Measurements from ENCODE around the gene POMT1.
"Not testable (repeated sequence)": the region's sequence is repeated elsewhere in the genome, so short reads cannot be mapped to it uniquely, and the experiment has no call there.

POMT1 gene

GRCh38 chr9:131495785-131496184, 6.9 kb upstream of the POMT1 start:
- Mint-ChIP-seq H3K9me3 (no peaks in the 10 kb centered on the region), H3K27ac (peak overlapping the region; percentile 38), H3K36me3 (peaks cover 26% of the 10 kb centered on the region), H3K4me1 (peaks cover 2% of the 10 kb centered on the region), H3K27me3 (no peaks in the 10 kb centered on the region), H3K4me3 (no peak overlapping the region)
- ATAC-seq (ENCODE audit: low read depth) (no peak), DNase-seq (ENCODE audit: low spot score in 2 of 2) (no peak)

- Mint-ChIP-seq H3K36me3 (peaks cover 20% of the 10 kb centered on the region), H3K27ac (peak overlapping the region; percentile 73), H3K4me3 (no peak overlapping the region), H3K4me1 (peaks cover 6% of the 10 kb centered on the region), H3K27me3 (no peaks in the 10 kb centered on the region), H3K9me3 (no peaks in the 10 kb centered on the region)
- DNase-seq (ENCODE audit: low spot score in 2 of 2) (no peak), ATAC-seq (ENCODE audit: low read depth) (no peak)
Measured at GRCh38 chr9:131496844-131497405, 5.8 kb upstream of the POMT1 start.

GRCh38 chr9:131499254-131499767, 3.4 kb upstream of the POMT1 start:
- DNase-seq (ENCODE audit: low spot score in 2 of 2) (no peak), ATAC-seq (ENCODE audit: low read depth) (no peak)
- Mint-ChIP-seq H3K27me3 (no peaks in the 10 kb centered on the region), H3K36me3 (peaks cover 10% of the 10 kb centered on the region), H3K9me3 (no peaks in the 10 kb centered on the region), H3K4me3 (no peak overlapping the region), H3K4me1 (peaks cover 19% of the 10 kb centered on the region), H3K27ac (peak overlapping the region; percentile 8)

- H3K27me3 Mint-ChIP-seq, result no peaks in the 10 kb centered on the region
- no peak overlapping the region for H3K4me3 Mint-ChIP-seq
- DNase-seq (ENCODE audit: low spot score in 2 of 2) (no peak), ATAC-seq (ENCODE audit: low read depth) (no peak)
- peaks cover 21% of the 10 kb centered on the region for H3K4me1 Mint-ChIP-seq
- H3K9me3 Mint-ChIP-seq, result no peaks in the 10 kb centered on the region
- no peak overlapping the region for H3K27ac Mint-ChIP-seq
- H3K36me3 Mint-ChIP-seq, result peaks cover 6% of the 10 kb centered on the region
Measured at GRCh38 chr9:131500377-131500776, 2.3 kb upstream of the POMT1 start.

GRCh38 chr9:131500939-131501541, 1.7 kb upstream of the POMT1 start:
- Mint-ChIP-seq H3K4me3 (peak overlapping the region; percentile 77), H3K36me3 (peaks cover 2% of the 10 kb centered on the region), H3K4me1 (peaks cover 21% of the 10 kb centered on the region), H3K9me3 (no peaks in the 10 kb centered on the region), H3K27ac (no peak overlapping the region), H3K27me3 (no peaks in the 10 kb centered on the region)
- ATAC-seq (ENCODE audit: low read depth) (no peak), DNase-seq (ENCODE audit: low spot score in 2 of 2) (no peak)

- H3K36me3 Mint-ChIP-seq, result peaks cover 2% of the 10 kb centered on the region
- no peaks in the 10 kb centered on the region for H3K9me3 Mint-ChIP-seq
- peak in 1 of 2 donors; percentile 15 for DNase-seq (ENCODE audit: low spot score in 2 of 2)
- peak overlapping the region; percentile 96 for H3K4me3 Mint-ChIP-seq
- H3K4me1 Mint-ChIP-seq, result peaks cover 21% of the 10 kb centered on the region
- ATAC-seq (ENCODE audit: low read depth), result peak; percentile 24
- H3K27ac Mint-ChIP-seq, result peak overlapping the region; percentile 62
- no peaks in the 10 kb centered on the region for H3K27me3 Mint-ChIP-seq
Measured at GRCh38 chr9:131503626-131504465, 1.1 kb downstream of the POMT1 start.

- Mint-ChIP-seq H3K36me3 (peaks cover 3% of the 10 kb centered on the region), H3K9me3 (no peaks in the 10 kb centered on the region), H3K27me3 (no peaks in the 10 kb centered on the region), H3K27ac (no peak overlapping the region), H3K4me3 (no peak overlapping the region), H3K4me1 (peaks cover 21% of the 10 kb centered on the region)
- no peak for ATAC-seq (ENCODE audit: low read depth)
- DNase-seq (ENCODE audit: low spot score in 2 of 2), result no peak
Measured at GRCh38 chr9:131505012-131505411, 2.3 kb downstream of the POMT1 start.

- Mint-ChIP-seq H3K4me3 (no peak overlapping the region), H3K36me3 (peaks cover 9% of the 10 kb centered on the region), H3K4me1 (peaks cover 6% of the 10 kb centered on the region), H3K27me3 (no peaks in the 10 kb centered on the region), H3K27ac (no peak overlapping the region), H3K9me3 (no peaks in the 10 kb centered on the region)
- no peak for ATAC-seq (ENCODE audit: low read depth)
- no peak for DNase-seq (ENCODE audit: low spot score in 2 of 2)
Measured at GRCh38 chr9:131511416-131511815, 8.7 kb downstream of the POMT1 start.

- H3K27me3 Mint-ChIP-seq, result no peaks in the 10 kb centered on the region
- H3K4me3 Mint-ChIP-seq, result no peak overlapping the region
Measured at GRCh38 chr9:131511880-131512279, 9.2 kb downstream of the POMT1 start.

GRCh38 chr9:131513177-131513576, 10.5 kb downstream of the POMT1 start:
- DNase-seq (ENCODE audit: low spot score in 2 of 2) (no peak), ATAC-seq (ENCODE audit: low read depth) (no peak)
- Mint-ChIP-seq H3K27ac (peak overlapping the region; percentile 38), H3K4me1 (peaks cover 6% of the 10 kb centered on the region), H3K27me3 (no peaks in the 10 kb centered on the region), H3K4me3 (no peak overlapping the region), H3K9me3 (no peaks in the 10 kb centered on the region), H3K36me3 (peaks cover 9% of the 10 kb centered on the region)

More at GRCh38 chr9:131511880-131512279, 9.2 kb downstream of the POMT1 start:
- H3K4me1 Mint-ChIP-seq, result peaks cover 6% of the 10 kb centered on the region
- peaks cover 9% of the 10 kb centered on the region for H3K36me3 Mint-ChIP-seq
- H3K27ac Mint-ChIP-seq, result no peak overlapping the region
- ATAC-seq (ENCODE audit: low read depth) (no peak), DNase-seq (ENCODE audit: low spot score in 2 of 2) (no peak)
- no peaks in the 10 kb centered on the region for H3K9me3 Mint-ChIP-seq

GRCh38 chr9:131515559-131516031, 12.9 kb downstream of the POMT1 start:
- ATAC-seq (ENCODE audit: low read depth); H3K4me1 Mint-ChIP-seq; H3K9me3 Mint-ChIP-seq; H3K4me3 Mint-ChIP-seq; DNase-seq (ENCODE audit: low spot score in 2 of 2); H3K27ac Mint-ChIP-seq; H3K27me3 Mint-ChIP-seq: not testable (repeated sequence)
- peaks cover 12% of the 10 kb centered on the region for H3K36me3 Mint-ChIP-seq

GRCh38 chr9:131516100-131516499, 13.4 kb downstream of the POMT1 start:
- peaks cover 10% of the 10 kb centered on the region for H3K36me3 Mint-ChIP-seq
- H3K4me3 Mint-ChIP-seq, result no peak overlapping the region
- H3K27ac Mint-ChIP-seq, result no peak overlapping the region
- no peaks in the 10 kb centered on the region for H3K27me3 Mint-ChIP-seq
- ATAC-seq (ENCODE audit: low read depth) (no peak), DNase-seq (ENCODE audit: low spot score in 2 of 2) (no peak)
- peaks cover 6% of the 10 kb centered on the region for H3K4me1 Mint-ChIP-seq
- no peaks in the 10 kb centered on the region for H3K9me3 Mint-ChIP-seq

GRCh38 chr9:131516930-131517329, 14.2 kb downstream of the POMT1 start:
- Mint-ChIP-seq H3K4me3 (no peak overlapping the region), H3K36me3 (peaks cover 8% of the 10 kb centered on the region), H3K4me1 (peaks cover 6% of the 10 kb centered on the region), H3K9me3 (no peaks in the 10 kb centered on the region), H3K27me3 (no peaks in the 10 kb centered on the region), H3K27ac (no peak overlapping the region)
- ATAC-seq (ENCODE audit: low read depth) (peak; percentile 31), DNase-seq (ENCODE audit: low spot score in 2 of 2) (no peak)

- DNase-seq (ENCODE audit: low spot score in 2 of 2) (no peak), ATAC-seq (ENCODE audit: low read depth) (no peak)
- Mint-ChIP-seq H3K27me3 (no peaks in the 10 kb centered on the region), H3K9me3 (no peaks in the 10 kb centered on the region), H3K36me3 (peaks cover 8% of the 10 kb centered on the region), H3K4me3 (no peak overlapping the region), H3K4me1 (peaks cover 6% of the 10 kb centered on the region), H3K27ac (no peak overlapping the region)
Measured at GRCh38 chr9:131517761-131518190, 15.1 kb downstream of the POMT1 start.

All from memory B cell (primary cell).